ENCODE measurements around the gene PCDHGA1. TPM values are rescaled to one million over a fixed set of nuclear protein-coding genes. Genes with fewer than 3 reads are reported as not detected.

PCDHGA1 gene
- polyA plus RNA-seq, 12 donors, result 0.44 to 0.86 (median 0.56) TPM; not detected in 2

DNA sequence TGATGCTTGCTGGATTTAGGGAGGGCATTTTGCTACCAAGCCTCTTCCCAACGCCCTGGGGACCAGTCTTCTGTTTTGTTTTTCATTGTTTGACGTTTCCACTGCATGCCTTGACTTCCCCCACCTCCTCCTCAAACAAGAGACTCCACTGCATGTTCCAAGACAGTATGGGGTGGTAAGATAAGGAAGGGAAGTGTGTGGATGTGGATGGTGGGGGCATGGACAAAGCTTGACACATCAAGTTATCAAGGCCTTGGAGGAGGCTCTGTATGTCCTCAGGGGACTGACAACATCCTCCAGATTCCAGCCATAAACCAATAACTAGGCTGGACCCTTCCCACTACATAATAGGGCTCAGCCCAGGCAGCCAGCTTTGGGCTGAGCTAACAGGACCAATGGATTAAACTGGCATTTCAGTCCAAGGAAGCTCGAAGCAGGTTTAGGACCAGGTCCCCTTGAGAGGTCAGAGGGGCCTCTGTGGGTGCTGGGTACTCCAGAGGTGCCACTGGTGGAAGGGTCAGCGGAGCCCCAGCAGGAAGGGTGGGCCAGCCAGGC, 181.5 kb downstream of the PCDHGA1 start:
- DNase-seq, result no peak

DNA sequence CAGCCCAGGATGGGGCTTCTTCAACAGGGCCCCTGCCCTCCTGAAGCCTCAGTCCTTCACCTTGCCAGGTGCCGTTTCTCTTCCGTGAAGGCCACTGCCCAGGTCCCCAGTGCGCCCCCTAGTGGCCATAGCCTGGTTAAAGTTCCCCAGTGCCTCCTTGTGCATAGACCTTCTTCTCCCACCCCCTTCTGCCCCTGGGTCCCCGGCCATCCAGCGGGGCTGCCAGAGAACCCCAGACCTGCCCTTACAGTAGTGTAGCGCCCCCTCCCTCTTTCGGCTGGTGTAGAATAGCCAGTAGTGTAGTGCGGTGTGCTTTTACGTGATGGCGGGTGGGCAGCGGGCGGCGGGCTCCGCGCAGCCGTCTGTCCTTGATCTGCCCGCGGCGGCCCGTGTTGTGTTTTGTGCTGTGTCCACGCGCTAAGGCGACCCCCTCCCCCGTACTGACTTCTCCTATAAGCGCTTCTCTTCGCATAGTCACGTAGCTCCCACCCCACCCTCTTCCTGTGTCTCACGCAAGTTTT, 182.1 kb downstream of the PCDHGA1 start:
- DNase-seq, result peak; percentile 73

DNA sequence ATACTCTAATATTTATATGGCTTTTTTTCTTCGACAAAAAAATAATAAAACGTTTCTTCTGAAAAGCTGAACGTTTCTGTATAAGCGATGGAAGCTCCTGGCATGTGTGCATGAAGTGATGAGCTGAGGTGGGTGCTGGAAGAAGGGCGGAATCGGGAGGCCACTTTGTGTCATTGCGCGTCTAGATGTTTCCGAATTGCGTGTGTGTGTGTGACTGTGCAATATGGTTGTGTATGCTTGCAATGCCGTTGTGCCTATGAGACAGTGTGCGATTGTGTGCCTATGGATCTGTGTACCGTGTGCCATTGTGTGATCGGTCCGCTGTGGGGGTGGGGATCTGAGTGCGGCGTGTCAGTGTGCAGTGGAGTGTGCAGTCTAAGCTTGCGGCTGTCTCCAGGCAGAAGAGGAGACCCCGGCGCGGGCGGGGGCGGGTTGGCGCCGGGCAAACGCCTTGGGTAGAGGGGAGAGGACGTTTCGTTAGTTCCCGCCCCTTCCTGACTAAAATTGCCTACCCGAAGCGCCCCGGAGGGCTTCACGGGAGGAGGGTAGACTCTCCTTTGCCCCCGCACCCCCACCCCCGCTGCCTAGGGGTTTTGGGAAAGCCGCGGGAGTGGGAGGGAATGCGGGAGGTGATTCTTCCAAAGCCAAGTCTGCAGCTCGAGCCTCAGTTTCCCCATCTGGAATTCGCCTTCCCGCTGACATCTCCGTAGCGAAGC, 182.8 kb downstream of the PCDHGA1 start:
- DNase-seq, result peak; percentile 69

DNA sequence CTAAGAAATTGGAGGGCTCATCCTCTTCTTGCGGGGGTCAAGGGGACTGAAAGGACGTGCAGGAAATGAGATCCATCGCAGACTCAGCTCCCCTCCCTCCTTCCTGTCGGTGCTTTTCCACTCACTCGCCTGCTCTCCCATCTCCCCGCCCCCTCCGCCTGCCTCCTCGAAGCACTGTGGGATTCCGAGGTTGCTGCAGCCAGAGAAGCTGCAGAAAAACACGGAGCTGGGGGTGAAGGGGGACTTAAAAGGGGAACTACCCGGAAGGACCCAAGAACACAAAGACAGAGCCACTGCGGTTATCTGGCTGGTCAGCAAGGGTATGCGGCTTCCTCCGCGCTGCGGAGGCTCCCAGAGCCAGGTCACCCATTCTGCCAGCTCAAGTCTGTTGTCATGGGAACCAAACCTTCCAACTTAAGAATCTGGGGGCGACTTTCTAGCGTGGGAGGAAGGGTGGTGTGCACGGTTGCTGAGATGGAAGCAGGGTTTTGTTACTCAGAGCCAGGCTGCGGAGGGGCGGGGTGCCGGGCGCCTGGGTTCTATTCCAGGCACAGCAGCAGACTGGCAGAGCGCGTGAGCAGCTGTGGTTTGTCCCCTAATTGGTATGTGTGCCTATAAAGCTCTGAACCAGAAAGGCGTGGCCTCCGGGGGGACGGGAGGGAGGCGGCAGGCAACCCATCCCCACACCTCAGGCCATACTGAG, 183.5 kb downstream of the PCDHGA1 start:
- peak; percentile 88 for DNase-seq

DNA sequence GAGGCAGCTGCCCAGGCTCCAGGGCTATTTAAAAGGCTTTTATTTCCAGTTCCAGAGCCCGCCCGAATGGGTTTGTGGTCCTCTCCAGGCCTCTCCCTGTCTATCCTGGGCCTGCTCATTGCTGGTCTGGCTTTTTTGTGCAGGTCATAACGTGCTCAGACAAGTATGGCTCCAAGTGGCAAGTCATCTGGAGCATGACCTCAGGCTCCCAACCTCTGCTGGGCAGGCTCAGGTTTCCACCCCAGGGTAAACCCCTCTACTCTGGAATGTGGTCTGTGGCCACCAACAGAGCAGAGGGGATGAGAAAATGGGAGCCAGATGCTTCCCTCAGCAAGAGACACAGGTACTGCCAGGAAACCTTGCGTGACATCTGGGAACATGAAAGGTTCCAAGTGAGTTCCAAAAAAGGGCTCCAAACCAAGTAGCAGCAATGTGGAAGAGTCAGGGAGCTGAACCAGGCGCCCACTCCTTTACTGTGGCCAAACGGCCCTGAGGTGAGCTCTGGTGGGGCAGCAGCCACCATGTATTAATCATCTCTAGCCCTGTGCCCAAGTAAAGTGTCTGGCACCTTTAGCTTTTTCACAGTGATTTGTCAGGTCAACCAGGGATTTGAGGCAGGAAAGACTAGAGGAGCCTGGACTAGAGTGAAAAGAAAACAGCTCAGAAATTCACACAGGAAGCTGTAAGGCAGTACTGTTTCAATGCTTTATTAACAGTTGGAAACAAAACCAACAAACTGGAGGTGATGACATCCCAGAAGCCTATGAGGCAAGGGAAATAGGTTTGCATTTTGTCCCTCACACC, 184.2 kb downstream of the PCDHGA1 start:
- DNase-seq, result peak; percentile 48

DNA sequence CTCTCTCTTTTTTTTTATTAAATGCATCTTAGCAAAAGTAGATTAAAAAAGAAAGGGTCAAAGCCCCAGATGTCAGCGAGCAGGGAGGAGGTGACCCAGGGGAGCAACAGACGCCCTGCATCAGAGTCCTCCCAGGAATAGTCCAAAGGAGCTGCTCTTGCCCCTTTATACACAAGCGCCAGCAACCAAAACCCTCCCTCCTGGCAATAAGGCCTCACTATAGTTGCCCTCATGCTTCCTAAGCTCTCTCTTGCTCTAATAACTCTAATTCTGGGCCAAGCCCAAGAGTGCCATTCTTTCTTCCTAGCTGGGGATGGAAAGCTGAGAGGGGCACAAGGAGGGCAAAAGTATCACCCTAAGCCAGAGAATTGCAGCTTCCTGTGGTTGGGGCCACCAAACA, 184.8 kb downstream of the PCDHGA1 start:
- DNase-seq, result no peak

DNA sequence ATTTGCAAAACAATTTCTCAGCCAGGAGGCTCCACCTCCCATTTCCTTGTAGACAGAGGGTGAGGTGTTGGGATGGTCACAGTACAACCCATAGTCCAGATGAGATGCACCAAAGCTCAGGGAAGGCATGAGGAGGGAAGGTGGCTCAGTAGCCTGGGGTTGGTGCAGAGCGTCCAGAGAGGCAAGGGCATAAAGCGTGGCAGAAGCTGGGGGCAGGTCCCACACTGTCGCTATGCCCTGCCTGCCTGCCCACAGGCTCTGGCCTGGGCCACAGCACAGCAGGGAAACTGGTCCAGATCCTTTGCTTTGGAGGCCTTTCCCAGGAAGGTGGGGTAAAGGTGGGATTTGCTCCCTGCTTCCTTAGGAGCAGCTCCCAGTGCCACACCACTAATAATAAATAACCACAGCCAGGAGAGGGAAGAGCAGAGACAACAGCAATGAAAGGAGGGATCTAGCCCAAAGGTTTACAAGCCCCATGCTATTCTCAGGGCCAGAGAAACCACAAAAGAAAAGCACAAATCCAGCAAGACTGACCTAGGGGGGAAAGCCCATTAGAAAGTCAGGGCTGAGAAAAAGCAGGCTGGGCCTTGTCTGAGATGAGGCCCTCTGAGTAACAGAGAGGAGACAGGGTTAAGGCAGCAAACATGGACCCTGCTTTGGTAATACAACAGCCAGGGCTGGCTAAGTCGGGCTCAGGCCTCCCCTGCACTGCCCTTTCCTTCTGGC, 185.8 kb downstream of the PCDHGA1 start:
- no peak for DNase-seq

DNA sequence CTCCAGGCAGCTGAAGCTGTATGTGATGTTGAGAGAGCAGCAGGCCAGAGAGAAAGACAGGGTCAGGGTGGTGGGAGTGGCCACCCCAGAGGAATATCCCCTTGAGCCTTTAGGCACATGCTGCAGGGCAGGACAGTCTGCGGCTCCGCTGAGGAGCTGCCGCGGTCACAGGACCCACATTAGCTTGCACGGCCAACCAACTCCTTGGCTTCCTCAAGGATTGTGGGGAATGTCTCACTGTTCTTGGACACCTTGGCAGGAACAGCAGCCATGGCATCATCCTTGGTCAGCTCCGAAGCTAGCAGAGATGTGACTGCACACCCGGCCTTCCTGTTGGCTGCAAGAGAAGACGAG, 186.3 kb downstream of the PCDHGA1 start:
- no peak for DNase-seq

DNA sequence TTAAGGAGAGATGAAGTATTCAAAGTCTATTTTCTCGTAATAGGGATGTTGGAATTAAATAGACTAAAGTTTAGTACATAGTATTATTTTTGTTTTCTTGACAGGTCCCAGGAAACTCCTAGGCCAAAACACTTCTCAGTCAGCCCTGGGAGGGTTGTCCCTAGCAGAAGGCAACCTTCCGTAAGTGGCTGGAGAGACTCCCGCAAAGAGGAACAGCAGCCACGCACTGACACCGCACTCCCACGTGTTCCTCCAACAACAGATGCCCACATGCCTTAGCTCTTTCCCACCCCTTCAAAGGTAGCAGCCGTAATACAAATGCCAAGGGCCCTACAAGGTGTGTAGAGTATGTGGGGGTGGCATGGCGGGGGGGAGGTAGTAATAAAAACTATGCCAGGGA, 187.0 kb downstream of the PCDHGA1 start:
- DNase-seq, result no peak

DNA sequence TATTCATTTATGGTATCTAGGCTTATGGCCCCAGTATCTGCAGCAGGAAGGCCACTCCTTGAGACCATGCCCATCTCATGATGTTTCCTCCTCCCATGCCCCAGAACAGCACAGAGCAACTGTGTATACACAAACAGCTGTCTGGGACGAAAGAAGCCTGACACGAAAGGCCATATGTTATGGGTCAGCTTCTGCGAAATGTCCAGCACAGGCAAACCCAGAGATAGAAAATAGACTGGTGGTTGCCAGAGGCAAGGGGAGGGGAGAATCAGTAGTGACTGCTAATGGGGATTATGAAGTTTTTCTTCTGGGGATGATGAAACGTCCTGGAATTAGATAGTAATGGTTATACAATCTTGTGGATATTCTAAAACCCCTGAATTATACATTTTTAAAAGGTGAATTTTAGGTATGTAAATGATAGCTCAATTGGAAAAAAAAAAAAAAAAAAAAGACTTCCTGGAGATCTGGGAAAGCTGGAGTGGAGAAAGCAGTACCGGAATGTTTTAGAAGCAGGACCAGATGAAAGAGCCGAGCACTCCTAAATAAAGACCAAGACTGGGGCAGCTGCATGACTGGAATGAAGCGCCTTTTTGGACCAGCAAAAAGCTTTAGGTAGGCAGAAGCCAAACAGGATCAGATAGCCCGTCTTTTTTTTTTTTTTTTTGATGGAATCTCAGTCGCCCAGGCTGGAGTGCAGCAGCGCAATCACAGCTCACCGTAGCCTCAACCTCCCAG, 187.7 kb downstream of the PCDHGA1 start:
- DNase-seq, result no peak

DNA sequence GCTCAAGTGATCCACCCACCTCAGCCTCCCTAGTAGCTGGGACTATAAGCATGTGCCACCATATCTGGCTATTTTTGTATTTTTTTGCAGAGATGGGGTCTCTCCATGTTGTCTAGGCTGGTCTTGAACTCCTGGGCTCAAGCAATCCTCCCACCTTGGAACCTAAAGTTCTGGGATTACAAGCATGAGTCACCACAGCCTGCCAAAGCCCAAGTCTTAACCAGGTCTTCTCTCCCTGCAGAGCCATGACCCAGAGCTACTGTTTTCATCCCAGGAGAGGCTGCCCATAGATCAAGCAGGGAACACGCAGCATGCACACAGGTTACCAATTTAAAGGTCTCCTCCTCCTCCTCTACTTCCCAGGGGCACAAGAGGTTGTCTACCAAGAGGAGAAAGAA, 188.3 kb downstream of the PCDHGA1 start:
- no peak for DNase-seq

DNA sequence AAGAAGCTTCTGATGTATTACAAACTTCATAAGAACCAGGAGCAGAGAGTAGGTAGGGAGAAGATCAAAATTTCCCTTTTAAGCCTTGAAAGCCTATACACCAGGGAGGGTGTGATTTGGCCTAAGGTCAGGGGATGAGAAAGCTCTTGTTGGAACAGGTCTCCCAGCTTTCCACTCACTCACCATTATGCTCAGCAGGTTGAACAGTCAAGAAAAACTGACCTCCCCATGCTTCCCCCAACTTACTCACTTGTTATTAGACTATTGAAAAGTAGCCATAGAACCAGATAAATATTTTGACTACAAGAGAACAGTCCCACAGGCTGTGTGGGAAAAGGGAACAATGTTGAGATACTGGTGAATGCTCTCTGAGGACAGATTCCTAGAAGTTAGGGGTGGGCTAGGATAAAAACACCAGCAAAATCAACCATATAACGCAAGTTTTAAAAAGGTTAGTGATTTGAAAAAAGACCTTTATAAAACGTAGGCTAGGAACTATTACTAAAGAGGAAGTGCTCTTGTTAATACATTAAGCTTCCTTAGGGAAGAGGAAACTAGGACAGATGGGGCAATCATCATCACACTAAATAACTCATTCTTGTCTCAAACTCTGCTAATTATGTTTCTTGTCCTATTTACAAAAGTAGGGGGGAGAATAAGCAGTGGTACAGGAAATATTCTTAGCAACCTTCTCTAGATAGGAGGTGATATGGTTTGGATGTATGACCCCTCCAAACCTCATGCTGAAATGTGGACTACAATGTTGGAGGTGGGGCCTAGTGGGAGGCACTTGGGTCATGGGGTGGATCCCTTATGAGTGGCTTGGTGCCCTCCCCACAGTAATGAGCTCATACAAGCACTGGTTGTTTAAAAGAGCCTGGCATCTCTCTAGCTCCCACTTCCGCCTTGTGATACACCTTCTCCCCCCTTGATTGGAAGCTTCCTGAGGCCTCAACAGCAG, 189.6 kb downstream of the PCDHGA1 start:
- DNase-seq, result no peak

DNA sequence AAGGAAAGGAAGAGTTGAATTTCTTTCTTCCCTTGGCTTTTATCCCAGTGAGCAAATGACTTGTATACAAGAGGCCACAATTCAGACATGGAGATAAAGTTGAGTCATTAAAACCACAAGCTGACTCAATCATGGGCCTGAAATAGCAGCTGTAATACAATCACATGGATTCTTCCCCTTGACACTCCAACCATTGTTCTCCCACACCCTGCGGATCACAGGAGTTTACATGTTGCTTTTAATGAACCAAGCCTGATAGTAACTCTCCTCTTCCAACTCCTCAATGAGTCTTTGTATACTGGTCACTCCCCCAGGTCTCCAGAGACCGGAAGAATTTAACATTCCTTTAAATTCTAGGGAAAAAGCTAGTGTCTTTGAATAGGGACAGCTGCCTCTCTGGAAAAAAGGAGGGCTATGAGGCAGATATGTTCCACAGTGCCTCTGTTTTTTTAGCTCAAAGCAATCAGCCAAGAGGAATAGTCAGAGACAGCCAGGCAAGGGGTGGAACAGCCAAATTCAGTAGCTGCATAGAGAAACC, 191.0 kb downstream of the PCDHGA1 start:
- peak; percentile 80 for DNase-seq

DNA sequence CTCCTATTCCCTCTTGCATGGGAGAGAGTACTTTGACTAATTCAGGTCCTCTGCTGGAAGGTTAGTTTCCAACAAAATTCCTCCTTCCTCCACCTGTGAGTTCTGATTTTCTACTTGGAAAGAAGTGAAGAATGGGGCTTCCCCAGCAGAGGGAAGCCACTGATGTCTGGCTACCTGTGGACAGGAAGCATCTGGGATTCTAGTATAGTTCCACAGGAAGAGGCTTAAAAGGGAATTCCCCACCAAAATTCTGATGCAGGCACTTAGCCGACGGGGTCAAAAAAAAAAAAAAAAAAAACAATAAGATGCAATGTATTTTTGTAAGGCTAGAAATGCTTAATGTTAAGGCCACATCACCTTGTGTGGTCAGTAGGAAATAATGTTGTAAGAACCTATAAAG, 192.0 kb downstream of the PCDHGA1 start:
- no peak for DNase-seq

DNA sequence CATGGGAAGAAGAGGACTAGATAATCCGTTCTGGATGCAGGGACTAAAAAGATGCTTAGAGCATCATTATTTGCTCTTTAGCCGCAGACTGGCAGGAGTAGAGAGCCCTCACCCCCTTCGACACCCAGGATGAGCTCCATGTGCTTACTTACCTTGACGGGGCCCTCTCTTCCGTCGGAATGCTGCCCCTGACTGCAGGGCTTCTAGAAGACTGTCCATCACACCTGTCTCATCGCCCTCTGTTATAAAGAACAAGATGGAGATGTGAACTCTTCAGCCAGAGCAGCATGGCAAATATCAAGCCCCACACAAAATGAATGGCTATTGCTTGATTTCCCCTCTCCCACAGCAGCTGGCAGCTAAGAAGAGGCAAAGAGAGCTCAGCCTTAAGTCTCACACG, 193.7 kb downstream of the PCDHGA1 start:
- DNase-seq, result no peak

DNA sequence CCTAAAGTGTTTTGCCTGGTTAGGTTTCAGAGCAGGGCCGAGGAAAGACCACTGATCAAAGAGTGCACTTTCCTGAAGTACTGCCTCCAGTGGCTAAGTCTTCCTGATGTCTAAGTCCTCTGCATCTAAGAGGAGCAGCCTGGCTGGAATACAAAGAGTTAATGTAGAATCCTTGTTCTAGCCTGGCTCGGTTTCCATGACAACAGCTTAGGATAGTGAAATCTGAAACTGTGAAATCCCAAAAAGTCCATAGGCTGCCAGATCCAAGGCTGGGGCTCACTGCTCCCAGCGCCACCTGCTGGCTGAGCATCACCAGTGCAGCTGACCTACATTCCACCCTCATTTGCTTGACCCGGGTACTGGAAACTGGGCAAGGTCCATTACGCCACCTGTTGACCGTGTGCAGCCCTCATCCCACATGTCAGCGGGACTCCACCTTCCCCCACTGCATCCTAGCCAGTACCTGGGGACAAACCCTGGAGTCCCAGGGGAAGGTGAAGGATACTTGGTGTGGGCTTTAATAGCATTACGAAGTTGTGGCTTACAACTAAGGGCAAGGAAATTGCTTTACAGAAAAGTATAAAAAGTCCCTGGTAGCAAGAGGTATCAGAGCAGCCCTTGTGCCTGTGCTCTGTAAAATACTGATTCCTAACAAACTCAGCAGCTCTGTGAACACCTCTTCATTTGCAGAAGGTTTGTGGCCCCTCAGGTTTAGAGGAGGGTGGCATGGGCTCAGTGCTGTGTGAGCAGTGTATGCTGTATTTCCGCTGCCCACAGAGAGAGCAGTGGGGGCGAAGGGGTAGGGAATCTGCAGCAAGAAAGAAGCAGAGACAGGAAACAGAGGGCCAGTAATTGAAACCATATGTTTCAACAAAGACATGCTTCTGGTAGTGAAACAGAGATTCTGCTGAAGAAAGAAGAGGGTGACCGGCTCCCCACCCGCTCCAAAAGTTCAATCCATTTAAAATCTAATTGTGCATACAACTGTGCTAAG, 194.6 kb downstream of the PCDHGA1 start:
- DNase-seq, result peak; percentile 96

DNA sequence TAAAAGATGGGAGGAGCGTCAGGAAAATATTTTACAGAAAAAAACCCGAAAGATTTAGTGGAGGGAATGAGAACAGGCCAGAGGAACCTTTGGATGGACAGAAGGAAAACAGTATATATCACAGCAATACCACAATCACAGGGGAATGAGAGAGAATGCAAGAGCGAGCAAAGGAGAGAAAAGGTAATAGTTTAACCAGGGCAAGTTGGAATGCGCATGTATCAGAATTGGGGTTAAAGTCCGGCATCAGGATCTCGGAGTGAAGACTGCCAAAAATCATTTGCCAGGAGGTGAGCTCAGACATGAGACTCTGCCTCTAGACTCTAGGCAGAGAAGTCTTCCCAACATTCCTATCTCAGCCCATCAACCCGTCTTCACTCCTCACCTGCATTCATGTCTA, 195.3 kb downstream of the PCDHGA1 start:
- DNase-seq, result peak; percentile 40

DNA sequence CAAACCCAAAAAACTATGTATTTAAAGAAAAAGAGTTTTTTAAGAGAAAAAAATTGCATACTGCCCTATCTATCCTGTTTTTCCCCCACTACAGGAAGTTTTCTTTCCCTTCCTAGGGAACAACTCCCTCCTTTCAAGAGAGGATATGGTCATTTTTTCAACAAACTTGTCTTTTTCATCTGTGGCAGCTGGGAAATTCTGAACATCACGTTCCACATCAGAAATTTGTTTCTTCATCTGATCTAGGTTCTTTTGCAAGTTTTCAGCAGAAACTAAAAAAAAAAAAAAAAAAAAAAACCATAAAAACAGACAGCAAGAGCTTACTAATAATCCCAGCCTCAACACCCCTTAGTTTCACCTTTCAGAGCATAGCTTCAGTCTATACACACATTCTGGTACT, 197.1 kb downstream of the PCDHGA1 start:
- no peak for DNase-seq
